SHP77 (cell line): ENCODE measurements around the gene CD63.

Experiments used
- DNase-seq, 2 experiments: peaks; one replicate each; lab custom pipeline; 2025; lab: John Stamatoyannopoulos, UW

CD63 gene

DNA sequence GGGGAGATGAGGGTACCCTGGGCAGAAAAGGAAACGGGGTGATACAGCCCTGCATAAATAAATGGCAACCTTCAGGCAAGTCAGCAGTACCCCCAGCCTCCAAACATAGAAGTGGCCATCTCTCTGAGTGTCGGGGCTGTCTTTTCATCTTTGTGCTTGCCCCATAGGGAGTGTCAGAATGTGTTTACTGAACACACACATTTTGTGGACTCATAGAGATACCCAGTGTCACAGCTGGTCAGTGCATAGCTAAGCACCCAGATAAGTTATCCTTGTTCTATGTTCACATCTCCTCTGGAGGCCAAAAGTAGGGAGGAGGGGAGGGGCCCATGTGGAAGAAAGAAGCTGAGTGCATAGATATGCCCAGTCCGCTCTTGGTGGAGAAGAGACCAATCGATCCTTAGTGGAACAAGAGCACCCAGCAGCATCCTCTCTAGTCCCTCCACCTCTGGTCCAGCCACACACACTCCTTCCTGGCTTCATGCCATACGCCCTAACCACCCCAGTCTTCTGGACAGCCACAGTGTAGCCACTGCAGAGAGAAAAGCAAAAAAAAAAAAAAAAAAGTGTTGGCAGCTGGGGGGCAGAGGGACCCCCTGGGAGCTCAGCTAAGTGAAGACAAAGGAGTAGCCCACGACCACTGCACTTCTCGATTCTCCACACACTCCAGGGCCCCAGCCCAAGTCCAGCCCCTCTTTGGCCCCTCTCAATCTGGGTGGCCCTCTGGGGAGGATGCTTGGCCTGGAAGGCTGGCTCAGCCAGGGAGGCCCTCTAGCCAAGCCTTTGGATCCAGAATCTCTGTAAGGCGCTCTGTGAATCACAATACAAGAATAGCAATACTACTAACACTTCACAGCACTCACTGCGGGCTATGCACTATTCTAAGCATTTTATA lies 23.7 kb downstream of the CD63 start:
- no peak for DNase-seq

DNA sequence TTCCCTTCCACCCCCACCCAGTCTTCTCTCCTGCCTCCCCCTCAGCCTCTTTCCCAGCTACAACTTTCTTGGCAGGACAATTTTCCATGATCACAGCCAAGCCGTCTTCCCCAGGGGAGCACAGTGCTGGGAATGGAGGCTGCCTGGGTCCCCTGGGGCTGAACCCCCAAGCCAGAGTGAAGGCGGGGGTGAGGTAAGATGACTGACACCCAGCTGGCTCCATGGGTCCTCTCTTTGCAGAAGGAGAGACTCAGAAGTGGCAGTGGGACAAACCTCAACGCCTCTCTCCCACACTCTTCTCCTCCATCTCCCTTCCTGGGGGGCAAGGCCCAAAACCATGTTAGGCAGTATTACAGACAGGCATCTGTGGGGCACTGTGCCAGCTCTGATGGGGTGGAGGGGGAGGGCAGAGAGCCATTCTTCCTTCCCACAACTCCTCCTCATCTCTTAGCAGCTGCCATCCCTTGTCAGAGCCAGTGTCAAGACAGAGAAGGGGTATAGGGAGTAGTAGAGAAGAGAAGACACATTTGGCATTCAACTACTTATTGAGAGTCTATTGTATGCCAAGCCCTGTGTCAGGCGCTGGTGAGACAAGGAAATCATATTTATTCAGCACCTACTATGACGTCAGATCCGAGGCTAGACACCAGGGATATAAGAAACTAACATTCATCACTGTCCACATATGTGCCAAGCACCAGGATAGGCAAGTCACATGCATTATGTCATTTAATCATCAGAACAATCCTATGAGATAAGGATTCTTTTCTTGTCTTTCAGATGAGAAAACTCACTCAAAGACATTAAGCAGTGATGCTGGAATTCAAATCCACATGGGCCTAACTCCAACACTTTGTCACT lies 24.7 kb downstream of the CD63 start:
- peak; percentile 20 to 27 for DNase-seq

DNA sequence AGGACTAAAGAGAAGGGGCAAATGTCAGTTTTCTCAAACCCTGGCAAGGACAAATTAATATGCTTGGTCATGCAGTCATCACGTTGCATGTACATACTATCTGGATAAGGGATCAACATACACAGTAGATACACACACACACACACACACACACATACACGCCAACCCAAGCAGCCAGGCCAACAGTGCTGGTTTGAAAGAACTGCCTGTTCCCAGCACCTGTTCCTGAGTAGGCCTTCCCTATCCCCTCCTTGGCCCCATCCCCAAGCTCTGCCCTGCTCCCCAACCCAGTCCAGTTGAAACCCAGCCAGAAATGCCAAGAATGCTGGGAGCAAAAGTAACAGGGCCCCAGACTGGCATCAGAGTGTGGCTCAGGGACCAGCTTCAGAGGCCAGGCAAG lies 25.5 kb downstream of the CD63 start:
- DNase-seq: no peak

DNA sequence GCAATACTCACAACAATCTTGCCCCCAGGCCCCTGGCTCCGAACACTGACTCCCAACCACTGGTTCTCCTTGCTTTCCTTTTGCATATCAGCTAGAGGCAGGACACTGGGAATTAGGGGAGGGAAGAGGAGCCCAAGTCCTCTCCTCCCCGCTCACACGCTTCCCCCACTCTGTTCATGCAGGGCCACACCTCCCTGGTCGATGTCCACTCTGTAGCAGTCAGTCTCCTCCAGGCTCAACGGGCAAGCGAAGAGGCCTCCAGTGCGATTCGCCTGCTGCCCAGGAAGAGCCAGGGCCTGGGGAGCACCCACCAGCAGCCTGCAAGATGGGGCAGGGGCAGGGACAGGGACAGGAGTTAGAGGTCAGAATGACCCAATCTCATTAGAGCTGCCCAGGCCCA lies 25.9 kb downstream of the CD63 start:
- no peak for DNase-seq

DNA sequence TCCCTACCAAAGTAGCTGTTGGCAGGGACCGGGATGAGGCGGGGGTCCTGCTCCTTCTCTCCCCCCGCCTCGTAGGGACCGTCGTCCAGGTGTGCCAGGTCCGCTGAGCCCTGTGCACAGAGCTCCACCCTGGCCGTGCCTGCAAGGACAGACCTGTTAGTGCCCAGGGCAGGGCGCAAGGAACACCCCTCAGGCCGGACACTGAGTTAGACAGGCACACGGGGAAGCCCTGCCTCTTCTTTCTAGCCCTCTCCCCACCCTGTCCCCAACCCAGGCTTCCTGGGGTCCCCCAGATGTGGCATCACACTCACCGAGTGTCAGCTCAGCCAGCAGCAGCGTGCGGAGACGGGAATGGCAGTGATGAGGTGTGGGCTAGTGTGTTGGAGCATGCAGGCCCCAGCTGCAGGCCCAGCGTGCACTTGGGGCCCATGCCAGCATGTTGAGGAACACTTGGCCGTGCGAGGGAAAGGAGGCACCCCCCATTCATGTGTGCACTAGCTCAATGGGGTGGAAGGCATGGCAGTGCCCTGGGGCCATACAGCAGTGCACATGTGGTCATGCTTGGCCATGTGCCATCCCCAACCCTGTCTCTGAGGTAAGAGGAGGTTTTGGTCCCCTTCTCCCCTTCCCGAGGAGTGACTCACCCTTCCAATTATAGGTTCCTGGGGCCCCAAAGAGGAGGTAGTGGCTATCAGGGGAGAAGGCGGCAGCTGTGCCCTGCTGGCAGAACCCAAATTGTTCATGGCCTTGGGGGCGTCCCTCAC lies 28.4 kb downstream of the CD63 start:
- no peak for DNase-seq

DNA sequence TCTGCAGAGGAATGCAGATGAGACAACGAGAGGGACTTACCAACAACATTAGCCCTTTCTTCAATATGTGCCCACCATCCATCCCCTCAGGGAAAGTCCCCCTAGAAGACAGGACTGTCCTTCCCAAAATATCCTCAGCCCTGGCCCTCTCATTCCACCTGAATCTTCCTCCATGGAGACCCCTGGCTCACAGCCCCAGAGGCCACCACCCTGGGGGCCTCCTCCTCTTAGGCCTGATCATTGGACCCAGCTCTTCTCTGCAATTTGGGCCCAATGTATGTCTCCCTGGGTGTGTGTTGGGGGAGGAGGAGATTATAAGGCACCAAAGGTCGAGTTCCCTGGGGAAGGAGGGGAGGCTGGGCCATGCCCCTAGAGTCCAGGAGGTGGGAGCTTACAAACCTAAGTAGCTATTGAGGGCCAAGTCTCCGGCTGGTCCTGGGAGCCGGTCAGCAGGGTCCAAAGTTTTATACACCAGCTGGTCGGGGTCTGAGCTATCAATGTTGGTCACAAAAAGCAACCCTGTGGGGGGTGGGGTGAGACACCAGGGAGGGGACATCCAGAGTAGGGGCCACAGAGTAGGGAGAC lies 29.2 kb downstream of the CD63 start:
- DNase-seq: no peak

DNA sequence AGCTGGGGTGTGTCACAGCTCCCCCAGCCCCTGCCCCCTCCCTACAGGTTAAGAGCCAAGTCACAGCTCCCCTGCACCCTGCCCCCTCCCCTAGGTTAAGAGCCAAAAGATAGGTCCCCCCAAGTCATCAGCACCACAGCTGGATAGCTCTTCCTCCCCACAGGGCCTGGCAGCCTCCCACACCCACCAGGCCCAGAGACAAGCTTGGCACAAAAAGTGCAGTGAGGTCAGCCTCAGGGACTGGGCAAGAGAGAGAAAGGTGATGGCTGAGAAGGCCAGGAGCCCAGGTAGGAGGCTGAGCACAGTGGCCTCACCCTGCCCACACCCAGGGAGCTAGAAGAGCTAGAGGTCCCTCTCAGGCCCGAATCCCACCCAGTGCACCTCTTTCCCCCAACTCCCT lies 29.8 kb downstream of the CD63 start:
- no peak for DNase-seq

DNA sequence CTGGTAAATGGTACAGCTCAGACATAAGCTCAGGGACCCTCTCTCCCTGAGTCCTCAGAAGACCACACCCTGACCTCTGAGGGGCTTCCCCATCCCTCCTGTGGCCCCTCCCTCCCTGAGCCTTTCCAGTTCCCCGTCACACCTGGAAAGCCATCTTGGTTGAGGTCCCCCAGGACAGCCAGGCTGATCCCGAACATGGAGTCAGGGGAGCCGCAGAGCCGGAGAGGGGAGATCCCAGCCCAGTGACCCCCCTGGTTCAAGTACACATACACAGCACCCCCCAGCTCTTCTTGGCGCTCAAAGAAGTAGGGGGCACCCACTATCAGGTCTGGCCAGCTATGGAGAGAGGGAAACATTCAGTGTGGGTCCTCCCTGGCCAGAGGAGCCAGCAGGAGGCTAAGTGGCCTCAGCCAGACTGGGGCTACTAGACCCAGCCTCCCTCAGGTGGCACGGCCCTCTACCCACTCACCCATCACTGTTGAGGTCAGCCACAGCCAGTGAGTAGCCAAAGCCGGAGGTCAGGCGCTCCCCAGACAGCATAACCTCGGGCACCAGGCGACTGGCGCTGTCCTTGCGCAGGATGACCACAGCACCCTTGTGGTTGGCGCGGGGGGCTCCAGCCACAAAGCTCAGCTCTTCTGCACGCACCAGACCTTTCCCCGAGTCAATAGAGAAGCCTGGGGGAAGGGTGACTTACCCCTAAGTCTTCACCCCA lies 30.4 kb downstream of the CD63 start:
- no peak for DNase-seq

DNA sequence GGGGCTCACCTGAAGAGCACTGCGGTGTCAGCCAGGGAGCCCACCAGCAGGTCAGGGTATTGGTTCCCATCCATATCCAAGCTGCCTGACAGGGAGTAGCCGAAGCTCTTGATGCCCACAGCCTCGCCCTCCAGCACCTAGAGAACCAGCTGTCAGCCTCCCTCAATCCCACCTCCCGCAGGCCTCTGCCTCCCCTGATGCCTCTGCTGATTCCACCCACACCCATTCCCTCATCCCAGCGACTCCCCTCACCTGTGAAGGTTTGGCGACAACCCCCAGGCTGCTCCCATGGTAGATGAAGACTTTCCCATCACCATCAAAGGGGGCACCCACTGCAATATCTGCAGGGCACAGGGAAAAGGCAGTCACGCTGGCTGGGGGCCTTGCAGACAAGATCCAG lies 31.1 kb downstream of the CD63 start:
- DNase-seq: no peak

DNA sequence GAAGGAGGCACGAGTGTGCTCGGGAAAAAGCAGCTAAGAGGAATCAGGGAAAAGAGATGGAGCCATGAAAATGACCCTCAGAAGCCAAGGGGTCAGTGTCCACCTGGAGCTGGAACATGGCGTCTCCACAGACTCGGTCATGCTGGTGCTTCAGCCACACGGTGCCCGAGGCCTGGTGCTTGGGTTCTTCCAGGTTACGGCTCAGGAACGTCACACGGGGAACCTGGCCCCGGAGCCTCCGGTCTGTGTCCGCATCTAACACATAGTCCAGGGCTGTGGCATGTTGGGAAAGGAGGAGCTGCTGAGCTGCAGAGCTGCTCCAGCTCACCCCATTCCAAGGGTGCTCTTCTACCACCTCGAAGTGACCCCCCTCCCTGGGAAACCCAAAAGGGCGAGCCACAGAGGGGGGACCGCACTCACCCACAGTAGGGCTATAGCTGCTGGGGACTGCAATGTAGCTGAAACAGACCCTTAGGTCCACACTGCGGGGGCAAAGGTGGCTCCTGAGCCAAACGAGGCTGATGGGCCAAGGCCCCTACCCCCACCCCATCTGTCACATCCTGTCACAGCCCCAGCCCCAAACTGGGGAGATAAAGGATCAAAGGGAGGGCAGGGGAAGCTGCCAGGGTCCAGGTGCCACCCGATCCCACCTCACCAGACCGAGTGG lies 31.9 kb downstream of the CD63 start:
- DNase-seq: no peak

DNA sequence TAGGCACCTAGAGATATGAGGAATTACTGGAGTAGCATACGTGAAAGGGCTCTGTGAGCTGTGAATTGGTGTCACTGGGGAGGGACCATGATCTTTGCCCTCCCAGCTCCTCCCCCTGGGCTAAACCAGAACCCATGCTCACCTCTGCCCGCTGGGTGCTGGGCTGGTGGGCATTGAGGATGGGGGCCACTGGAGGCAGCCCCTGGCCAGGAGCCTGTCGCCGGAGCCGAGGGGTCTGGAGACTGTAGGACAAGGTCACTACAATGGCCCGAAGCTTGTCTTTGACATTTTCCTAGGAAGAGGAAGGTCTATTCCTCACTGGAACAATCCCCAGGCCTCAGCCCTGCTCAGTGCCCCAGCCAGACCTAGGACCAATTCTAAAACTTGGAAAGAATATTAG lies 32.7 kb downstream of the CD63 start:
- no peak for DNase-seq

DNA sequence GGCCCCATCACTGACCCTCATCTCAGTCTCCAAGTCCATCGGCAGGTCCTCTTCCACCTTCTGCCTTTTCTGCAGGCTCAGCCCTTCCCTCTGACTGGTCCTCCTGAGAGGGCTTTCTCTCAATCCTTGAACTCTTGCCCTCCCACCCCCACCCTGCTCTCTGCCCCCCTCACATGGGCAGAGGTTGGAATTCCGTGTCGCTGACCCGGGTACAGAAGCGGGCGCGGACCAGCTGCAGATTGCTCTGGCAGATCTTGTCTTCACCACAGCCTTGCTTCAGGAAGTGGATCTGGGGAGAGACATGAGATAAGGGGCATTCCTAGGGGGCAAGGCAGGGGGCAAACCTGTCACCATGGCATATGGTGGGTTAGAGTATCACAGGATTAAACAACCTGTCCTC lies 33.5 kb downstream of the CD63 start:
- DNase-seq: no peak

DNA sequence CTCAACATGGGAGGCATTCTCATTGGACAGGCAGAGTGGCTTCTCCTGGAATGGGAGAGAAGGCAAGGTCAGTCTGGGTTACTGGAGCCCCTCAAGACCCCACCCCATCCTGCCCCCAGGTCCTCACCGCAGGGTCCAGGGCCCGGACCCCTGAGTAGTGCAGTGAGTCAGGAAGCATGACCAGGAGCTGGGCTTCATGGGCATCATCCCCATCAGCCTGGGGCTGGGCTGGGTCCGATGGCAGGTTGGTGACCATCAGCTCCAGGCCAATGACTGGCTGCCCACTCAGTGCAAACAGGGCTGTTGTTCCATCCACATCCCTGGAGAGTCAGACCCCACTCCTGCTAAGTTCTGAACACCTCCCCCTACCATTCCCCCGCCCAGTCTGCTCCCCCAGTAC lies 34.2 kb downstream of the CD63 start:
- DNase-seq: no peak

DNA sequence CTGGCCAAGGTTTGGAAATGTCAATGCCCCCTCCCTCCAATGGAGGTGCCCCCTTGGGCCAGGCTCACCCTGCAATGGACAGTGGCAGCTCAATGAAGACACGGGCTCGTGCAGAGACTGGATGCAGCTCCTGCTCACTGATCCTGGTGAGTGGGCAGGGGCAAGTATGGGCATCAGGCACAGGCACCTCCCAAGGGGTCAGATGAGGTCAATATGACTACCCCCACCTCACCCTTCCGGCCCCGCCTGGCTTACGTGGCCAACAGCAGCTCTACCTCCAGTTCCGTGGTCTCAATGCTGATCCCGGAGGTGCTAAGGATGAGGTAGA lies 34.7 kb downstream of the CD63 start:
- DNase-seq: no peak

DNA sequence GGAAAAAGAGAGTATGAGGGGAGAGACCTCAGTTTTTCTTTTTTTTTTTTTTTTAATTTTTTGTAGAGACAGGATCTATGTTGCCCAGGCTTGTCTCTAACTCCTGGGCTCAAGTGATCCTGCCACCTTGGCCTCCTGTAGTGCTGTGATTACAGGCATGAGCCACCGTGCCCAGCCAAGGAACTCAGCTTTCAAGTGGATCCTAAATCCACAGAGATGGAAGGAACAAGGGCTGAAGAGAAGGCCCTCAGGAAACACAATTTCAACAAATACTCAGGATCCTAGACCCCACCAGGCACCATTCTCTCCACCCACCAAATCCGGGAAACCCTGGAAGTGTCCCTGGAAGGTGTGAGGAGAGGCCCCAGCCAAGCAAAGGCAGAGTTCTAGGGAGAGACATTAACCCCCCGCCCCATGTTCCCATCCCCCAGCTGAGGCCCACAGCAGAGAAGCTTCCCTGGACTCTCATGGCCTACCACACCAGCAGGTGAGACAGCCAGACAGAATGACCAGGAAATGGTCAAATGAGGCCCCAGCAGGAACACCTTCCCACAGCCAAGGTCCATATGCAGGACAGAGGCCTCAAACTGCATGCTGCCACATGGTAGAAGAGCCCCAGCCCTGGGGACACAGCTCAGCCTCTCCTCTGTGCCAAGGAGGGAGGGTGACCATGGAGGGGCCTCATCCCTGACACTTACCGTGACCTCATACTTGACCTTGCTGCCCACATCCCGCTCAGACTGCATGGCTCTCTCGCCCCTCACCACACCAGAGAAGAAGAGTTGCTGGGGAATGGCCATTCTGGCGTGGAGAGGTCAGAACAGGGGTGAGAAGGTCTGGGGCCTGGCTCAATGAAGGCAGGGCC lies 35.3 kb downstream of the CD63 start:
- no peak for DNase-seq

DNA sequence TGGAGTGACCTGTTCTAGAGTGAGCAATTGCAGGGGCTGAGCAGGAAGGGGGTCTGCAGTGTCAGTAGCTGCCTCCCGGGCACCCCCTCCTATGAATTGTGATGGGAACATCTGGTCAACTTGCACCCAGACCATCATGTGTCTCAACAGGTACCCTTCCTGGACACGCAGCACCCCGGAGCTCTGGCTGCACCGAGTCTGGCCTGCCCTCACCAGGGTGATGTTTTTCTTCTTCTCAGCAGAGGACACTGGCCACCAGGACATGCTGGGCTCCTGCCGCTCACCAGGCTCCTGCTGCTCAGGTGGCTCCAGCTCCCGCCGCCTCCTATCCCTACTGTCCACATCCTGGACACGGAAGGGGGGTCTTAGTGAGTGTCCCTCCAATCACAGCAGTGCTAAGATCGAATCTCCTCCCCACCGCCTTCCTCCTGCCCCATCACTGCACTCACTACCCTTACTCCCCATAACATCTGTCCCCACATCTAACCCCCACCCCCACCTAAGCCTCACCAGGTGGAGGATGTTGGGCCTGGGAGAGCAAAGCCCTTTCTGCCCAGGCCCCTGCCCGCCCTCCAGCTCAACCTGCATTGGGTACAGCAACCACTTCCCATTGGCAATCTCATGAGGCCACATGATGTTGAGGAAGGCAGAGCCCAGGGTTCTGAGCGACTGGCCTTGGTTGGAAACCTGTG lies 36.0 kb downstream of the CD63 start:
- no peak for DNase-seq

DNA sequence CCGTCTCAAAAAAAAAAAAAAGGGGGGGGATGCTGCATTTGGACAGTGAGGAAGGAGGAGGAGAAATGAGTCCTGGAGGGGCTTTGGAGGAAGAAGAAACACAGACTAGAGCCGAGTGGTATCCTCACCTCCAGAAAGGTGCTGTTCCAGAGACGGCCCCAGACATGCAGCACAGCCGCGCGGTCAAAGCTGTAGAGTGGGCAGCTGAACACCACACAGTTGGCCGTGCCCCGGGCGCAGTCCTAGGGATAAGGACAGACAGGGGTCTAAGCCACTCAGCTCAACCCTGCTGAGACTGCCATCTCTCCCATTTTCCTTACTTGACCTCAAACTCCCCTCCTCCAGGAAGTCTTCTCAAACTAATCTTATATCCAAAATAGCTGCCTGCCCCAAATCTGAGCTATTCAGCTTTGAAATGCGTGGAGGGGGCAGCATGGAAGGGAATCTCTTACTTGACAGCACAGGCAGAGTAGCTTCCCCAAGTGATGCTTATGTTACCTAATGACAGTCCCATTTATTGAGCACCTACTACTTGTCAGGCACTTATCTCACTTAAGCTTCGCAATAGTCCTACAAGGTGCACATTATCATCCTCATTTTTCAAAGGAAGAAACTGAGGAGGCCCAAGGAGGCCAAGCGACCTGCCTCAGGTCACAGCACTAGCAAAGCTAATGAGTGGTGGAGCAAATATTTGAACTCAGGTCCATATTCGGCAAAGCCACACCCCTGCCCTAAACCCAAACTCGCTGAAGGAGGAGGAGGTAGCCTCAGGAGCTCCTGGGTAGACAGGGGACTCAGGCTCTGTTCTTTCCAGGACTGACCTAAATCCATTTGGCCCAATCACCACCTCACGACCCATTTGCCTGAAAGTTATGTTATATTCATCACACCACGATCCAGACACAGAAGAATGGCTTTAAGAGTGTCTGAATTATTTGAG lies 39.8 kb downstream of the CD63 start:
- no peak for DNase-seq

DNA sequence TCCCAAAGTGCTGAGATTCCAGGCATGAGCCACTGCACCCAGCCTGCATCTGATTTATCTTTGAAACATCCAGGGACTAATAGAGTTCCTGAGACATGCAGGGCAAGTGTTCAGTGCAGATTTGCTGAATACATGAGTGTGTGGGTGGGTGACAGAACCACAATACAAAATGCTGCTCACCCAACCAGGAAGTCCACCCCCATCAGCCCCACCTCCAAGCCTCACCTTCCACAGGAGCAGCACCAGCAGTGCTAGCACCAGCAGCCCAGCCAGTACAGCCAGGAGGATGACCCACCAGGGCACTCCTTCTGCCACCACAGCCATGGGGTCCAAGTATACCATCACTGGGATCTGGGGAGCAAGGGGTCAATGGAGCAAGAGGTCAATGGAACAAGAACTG lies 41.1 kb downstream of the CD63 start:
- no peak for DNase-seq
